Measurements from ENCODE around the gene VPS18. TPM values are rescaled to one million over a fixed set of nuclear protein-coding genes. Genes with fewer than 3 reads are reported as not detected.
A peak's percentile ranks its signal among the peaks of the same experiment; 100 is the strongest.

Gene VPS18
- total and polyA plus RNA-seq, 4 donors, result 3.4 to 15.3 (median 10.3) TPM

DNA sequence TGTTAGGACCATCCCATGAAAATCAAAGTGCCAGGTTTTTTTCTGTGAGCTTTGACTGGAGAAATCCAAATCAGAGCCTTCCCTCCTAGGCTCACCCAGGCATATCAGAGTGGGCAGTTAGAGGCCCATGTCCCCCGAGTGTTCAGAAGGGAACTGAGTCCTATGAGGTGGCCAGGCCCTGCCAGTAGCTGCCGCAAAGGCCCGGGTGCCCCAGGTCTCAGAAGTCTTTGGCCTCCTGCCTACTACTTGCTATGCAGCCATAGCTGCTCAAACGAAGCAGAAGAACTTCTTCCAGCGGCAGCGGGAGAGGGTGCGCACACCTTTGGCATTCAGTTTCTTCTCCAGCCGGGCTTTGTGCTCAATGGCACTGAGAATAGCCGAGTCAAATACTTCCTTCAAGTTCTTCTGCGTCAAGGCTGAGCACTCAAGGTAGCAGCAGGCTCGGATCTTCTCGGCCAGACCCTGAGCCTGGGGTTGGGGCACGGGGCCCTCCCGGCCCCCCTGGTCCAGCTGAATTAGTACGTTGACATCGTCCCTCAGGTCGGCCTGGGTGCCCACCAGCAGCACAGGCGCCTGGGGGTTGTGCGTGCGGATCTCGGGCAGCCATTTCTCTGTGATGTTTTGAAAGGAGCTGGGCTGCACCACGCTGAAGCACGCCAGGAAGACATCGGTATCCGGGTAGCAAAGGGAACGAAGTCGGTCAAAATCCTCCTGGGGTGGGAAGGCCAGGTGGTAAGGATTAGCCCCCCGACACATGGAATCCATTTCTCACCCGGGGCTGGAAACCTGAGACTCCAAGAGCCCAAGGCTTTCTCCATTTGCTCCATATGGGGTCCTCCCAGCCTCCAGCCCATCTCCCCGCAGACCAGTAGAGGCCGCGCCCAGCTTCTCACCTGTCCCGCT is 21.2 kb upstream of the VPS18 start:
- WGBS, result 63% methylated on average over 33 of the region's 33 CpGs
- peaks cover 2 to 13% (median 7%) of the 10 kb centered on the region in 4 donors for H3K4me1 ChIP-seq (ENCODE audit: control insufficient read depth in 4 of 4, insufficient read depth in 4 of 4, low read length in 3 of 4)
- H3K4me3 ChIP-seq (ENCODE audit: low read depth in 1 of 3, low read length in 3 of 3), result no peak overlapping the region
- TF ChIP-seq GABPA (IDR thresholded peaks at IDR 0.05 in 1 of 2, conservative IDR thresholded peaks at IDR 0.05 in 1 of 2), result no peak
- TF ChIP-seq, protein P1, sequence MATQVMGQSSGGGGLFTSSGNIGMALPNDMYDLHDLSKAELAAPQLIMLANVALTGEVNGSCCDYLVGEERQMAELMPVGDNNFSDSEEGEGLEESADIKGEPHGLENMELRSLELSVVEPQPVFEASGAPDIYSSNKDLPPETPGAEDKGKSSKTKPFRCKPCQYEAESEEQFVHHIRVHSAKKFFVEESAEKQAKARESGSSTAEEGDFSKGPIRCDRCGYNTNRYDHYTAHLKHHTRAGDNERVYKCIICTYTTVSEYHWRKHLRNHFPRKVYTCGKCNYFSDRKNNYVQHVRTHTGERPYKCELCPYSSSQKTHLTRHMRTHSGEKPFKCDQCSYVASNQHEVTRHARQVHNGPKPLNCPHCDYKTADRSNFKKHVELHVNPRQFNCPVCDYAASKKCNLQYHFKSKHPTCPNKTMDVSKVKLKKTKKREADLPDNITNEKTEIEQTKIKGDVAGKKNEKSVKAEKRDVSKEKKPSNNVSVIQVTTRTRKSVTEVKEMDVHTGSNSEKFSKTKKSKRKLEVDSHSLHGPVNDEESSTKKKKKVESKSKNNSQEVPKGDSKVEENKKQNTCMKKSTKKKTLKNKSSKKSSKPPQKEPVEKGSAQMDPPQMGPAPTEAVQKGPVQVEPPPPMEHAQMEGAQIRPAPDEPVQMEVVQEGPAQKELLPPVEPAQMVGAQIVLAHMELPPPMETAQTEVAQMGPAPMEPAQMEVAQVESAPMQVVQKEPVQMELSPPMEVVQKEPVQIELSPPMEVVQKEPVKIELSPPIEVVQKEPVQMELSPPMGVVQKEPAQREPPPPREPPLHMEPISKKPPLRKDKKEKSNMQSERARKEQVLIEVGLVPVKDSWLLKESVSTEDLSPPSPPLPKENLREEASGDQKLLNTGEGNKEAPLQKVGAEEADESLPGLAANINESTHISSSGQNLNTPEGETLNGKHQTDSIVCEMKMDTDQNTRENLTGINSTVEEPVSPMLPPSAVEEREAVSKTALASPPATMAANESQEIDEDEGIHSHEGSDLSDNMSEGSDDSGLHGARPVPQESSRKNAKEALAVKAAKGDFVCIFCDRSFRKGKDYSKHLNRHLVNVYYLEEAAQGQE (IDR thresholded peaks at IDR 0.05), result no peak
- TF ChIP-seq, protein P2, sequence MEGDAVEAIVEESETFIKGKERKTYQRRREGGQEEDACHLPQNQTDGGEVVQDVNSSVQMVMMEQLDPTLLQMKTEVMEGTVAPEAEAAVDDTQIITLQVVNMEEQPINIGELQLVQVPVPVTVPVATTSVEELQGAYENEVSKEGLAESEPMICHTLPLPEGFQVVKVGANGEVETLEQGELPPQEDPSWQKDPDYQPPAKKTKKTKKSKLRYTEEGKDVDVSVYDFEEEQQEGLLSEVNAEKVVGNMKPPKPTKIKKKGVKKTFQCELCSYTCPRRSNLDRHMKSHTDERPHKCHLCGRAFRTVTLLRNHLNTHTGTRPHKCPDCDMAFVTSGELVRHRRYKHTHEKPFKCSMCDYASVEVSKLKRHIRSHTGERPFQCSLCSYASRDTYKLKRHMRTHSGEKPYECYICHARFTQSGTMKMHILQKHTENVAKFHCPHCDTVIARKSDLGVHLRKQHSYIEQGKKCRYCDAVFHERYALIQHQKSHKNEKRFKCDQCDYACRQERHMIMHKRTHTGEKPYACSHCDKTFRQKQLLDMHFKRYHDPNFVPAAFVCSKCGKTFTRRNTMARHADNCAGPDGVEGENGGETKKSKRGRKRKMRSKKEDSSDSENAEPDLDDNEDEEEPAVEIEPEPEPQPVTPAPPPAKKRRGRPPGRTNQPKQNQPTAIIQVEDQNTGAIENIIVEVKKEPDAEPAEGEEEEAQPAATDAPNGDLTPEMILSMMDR (IDR thresholded peaks at IDR 0.05; ENCODE audit: low read depth, low read length, missing input control), result no peak
- TF ChIP-seq, protein P3, sequence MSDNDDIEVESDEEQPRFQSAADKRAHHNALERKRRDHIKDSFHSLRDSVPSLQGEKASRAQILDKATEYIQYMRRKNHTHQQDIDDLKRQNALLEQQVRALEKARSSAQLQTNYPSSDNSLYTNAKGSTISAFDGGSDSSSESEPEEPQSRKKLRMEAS (IDR thresholded peaks at IDR 0.05), result no peak
- no peaks in the 10 kb centered on the region for H3K9me3 ChIP-seq (ENCODE audit: control insufficient read depth in 4 of 4, low read length in 3 of 4)
- no peak overlapping the region for H3K27ac ChIP-seq (ENCODE audit: low read depth in 1 of 2, low read length in 2 of 2)
- peaks cover 0 to 3% (median 0%) of the 10 kb centered on the region in 4 donors for H3K27me3 ChIP-seq (ENCODE audit: control insufficient read depth in 4 of 4, insufficient read depth in 4 of 4, low read length in 3 of 4)
- H3K36me3 ChIP-seq (ENCODE audit: control insufficient read depth in 4 of 4, insufficient read depth in 3 of 4, low read depth in 1 of 4, low read length in 3 of 4), result no peaks in the 10 kb centered on the region
- no peak overlapping the region for H3K9ac ChIP-seq (ENCODE audit: low read depth in 1 of 2, low read length in 2 of 2)
- DNase-seq (ENCODE audit: low spot score), result no peak

DNA sequence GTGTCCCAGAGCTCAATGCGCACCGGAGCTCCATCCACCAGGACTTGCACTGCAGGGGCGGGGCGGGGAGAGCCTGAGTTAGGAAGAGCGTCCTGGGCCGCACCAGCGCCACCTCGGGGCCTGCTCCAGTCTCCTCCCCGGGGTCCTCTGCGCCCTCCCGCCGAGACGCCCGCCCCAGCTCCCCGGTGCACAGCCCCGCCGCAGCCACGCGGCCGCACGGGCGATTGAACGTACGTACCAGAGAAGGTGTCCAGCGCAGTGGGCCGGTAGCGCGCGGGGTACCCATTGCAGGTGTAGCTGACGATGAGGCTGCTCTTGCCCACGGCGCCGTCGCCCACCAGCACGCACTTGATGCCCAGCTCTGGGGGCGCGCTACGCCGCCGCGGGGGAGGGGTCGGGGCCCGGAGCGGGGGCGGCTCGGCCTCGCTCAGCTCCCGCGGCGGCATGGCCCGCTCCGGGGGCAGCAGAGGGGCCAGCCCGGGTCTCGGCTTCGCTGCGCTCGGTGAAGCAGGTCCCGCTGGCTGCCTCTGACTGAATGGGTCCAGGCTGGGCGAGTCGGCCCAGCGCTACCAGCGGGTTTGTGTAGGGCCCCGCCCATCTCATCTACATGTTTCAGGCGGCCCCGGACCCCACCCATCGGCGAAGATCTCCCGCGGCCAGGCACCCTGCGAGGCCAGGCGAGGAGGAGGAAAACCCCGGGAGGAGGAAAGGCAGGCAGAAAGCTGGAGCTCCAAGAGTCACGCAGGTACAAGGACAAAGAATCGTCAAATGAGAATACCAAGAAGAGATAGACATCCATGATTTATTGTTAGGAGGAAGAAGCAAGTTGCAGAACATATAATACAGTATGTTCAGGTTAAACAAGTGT is 20.3 kb upstream of the VPS18 start, which contains the start of gene RHOV:
TSS of gene RHOV (minus strand) at position 541 of the 868 bp plus-strand sequence. CDS start at position 446, 95 bp downstream.
- Histone ChIP-seq H3K9ac (ENCODE audit: low read depth in 1 of 2, low read length in 2 of 2) (no peak within 1 kb of the TSS), H3K9me3 (ENCODE audit: control insufficient read depth in 4 of 4, low read length in 3 of 4) (no peaks in the 10 kb centered on the region), H3K4me3 (ENCODE audit: low read depth in 1 of 3, low read length in 3 of 3) (peak within 1 kb of the TSS in 2 of 3 donors; percentile 28 to 63), H3K36me3 (ENCODE audit: control insufficient read depth in 4 of 4, insufficient read depth in 3 of 4, low read depth in 1 of 4, low read length in 3 of 4) (no peaks in the 10 kb centered on the region), H3K4me1 (ENCODE audit: control insufficient read depth in 4 of 4, insufficient read depth in 4 of 4, low read length in 3 of 4) (peaks cover 2 to 13% (median 7%) of the 10 kb centered on the region in 4 donors), H3K27me3 (ENCODE audit: control insufficient read depth in 4 of 4, insufficient read depth in 4 of 4, low read length in 3 of 4) (peaks cover 0 to 3% (median 0%) of the 10 kb centered on the region in 4 donors), H3K27ac (ENCODE audit: low read depth in 1 of 2, low read length in 2 of 2) (no peak within 1 kb of the TSS)
- WGBS, result 2% methylated on average over 74 of the region's 74 CpGs
- peak; percentile 79 for DNase-seq (ENCODE audit: low spot score)
- TF ChIP-seq, protein P2 (IDR thresholded peaks at IDR 0.05; ENCODE audit: low read depth, low read length, missing input control), result no peak
- TF ChIP-seq, protein P1 (IDR thresholded peaks at IDR 0.05), result no peak
- TF ChIP-seq, protein P4, sequence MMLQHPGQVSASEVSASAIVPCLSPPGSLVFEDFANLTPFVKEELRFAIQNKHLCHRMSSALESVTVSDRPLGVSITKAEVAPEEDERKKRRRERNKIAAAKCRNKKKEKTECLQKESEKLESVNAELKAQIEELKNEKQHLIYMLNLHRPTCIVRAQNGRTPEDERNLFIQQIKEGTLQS (IDR thresholded peaks at IDR 0.05), result no peak
- TF ChIP-seq, protein P5, sequence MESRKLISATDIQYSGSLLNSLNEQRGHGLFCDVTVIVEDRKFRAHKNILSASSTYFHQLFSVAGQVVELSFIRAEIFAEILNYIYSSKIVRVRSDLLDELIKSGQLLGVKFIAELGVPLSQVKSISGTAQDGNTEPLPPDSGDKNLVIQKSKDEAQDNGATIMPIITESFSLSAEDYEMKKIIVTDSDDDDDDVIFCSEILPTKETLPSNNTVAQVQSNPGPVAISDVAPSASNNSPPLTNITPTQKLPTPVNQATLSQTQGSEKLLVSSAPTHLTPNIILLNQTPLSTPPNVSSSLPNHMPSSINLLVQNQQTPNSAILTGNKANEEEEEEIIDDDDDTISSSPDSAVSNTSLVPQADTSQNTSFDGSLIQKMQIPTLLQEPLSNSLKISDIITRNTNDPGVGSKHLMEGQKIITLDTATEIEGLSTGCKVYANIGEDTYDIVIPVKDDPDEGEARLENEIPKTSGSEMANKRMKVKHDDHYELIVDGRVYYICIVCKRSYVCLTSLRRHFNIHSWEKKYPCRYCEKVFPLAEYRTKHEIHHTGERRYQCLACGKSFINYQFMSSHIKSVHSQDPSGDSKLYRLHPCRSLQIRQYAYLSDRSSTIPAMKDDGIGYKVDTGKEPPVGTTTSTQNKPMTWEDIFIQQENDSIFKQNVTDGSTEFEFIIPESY (IDR thresholded peaks at IDR 0.05), result no peak
- TF ChIP-seq TAF1 (conservative IDR thresholded peaks at IDR 0.05) (no peak), FOXA2 (IDR thresholded peaks at IDR 0.05) (no peak), RXRA (IDR thresholded peaks at IDR 0.05) (no peak)

Measured in liver (tissue), 9 donors.